NCI-H1092 (cell line): ENCODE results near the gene ASB13.

Source experiments
- DNase-seq: peaks from one replicate; lab custom pipeline; 2025; lab: John Stamatoyannopoulos, UW

Gene ASB13

GRCh38 chr10:5647507-5648240 is 18.7 kb downstream of the ASB13 start:
- DNase-seq: no peak

DNA sequence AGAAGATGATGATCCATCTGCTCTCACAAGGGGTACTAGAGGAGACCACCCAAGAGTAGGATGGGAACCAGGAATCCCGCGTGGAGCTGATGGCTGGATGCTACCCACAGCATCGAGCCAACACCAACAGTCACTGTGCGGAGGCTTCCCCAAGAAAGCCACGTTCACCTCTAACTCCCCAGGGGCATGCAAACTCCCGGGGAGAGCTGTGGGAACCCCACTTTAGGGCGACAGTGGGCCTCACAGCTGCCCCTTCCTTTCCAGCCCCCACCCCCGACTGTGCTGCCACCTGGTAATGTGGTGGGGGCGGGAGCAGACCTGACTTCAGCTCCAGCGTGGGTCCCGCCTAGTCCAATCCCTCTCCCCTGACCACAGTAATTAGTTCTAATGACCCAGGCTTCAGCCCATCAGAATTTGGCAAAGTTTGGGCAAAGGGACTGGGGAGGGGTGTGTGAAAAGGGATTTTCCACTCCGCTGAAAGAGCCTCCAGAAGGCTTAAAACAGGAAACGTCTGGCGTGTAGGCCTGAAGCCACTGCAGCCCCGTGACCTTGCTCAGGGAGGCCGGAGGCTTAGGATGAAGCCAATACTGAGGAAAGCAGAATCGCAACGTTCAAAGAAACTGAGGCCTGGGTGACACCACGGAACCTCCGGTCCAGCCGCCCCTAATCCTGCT is 20.3 kb downstream of the ASB13 start:
- no peak for DNase-seq

DNA sequence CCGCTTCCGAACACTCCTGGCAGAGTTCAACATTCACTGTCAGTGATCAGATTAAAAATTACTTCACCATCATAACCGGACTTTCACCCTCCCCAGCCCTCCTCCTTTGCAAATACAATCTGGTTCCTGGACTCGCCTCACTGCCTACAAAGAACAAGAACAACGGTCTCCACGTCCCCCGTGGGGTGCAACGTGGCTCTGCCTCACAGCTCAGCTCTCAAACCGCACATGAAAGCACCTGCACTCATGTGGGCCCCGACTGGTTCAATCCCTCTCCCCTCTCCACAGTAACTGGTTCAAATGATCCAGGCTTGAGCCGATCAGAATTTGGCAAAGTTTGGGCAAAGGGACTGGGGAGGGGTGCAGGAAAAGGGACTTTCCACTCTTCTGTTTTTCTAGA is 21.0 kb downstream of the ASB13 start:
- DNase-seq: no peak

GRCh38 chr10:5644930-5645329 is 21.5 kb downstream of the ASB13 start:
- no peak for DNase-seq

- no peak for DNase-seq
Observed at GRCh38 chr10:5643346-5644067, 22.9 kb downstream of the ASB13 start.

DNA sequence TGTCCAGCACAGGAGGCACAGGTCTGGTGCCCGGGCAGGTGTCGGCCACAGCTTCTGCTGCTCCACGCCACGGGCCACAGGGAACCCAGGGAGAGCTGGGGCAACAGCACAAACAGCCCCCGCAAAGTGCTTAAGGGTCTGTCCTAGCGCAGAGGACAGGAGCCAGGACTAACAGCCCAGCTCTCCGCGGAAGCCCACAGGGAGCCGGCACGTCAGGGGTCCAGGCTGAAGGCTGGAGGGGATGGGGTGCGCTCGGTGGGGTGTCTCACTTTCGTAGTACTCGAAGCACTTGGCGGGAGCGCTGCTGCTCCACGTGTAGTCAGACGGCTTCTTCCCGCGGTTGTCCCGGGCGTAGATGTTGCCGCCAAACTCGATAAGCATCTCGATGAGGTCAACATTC is 24.9 kb downstream of the ASB13 start:
- DNase-seq: no peak

DNA sequence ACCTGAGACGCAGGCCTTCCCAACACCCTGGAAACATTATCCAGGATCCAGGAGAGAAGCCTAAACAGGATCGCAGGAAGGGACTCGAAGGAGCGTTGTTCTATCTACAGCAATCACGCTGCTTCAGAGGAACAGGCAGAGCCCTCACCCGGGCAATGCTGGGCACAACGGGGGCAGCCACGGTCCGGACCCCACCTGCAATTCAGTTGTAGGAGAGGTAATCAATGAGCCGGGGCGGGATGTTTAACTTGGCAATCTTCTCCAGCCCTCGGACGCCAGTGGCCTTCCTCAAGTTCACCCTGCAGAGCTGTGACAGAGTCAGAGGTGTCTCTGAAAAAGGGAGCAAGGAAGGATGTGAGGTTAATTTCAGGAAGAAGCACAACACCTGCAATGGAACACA is 25.9 kb downstream of the ASB13 start:
- DNase-seq: no peak

GRCh38 chr10:5640036-5640435 is 26.4 kb downstream of the ASB13 start:
- no peak for DNase-seq

DNA sequence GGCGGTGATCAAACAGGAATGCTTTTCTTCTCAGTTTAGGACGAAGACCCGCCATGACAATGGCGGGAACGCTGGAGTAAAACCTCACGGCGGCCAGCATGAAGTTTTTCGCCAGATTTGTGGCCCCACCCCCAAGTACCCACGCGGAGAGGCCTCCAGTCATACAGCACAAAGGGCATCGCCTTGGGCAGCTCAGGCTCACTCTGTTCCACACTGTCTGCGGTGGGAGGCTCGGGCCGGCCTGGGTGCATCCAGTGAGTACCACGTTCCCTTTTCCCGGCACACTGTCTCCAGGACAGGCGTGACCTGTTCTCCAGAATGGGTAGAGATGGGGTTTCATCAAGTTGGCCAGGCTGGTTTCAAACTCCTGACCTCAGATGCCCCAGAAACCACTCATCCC is 27.3 kb downstream of the ASB13 start:
- no peak for DNase-seq

DNA sequence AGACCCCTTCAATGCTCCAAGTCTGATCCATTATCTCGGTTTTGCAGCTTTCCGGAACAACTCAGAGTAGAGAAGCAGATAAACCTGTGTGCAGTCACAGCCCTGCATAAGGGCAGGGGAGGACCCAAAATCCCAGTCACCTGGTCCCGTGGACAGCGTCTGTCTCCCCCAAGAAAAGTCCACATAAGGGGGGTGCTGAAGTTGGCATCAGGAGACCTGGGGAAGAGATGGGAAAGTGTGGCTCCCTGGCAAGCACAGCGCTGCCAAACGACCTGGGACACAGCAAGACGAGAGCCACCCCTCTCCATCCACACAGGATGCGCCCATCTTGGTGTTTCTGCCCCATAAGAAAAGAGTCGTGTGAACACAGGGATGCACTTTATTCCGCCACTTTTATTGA is 27.9 kb downstream of the ASB13 start:
- no peak for DNase-seq

GRCh38 chr10:5634918-5635317 is 31.5 kb downstream of the ASB13 start:
- DNase-seq: peak; percentile 9

DNA sequence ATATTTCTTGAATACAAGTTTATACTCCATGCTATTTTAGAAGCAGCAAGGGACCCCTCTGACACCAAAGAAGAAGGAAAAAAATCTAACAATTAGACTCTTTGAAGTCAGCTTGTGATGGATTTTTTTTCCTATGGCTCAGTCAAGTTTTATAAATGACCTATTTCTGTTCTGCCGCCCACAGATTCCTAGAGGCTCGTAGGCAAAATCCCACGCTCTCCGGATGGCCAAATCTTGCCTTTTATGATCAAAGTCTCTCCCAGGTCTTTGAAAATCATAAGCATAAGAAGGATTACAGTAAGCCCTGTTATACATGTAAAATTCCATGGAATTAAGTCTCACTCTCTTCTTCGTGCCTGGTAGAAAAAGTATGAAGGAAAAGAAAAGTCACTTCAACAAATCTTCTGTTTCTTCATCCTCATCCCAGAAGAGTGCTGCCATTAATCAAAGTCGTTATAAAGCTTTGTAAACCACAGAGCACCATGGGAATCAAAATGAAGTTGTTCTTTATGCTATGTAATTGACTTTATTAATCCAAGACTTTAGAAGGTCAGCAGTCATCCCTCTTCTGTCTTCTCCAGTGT is 33.1 kb downstream of the ASB13 start:
- no peak for DNase-seq

- no peak for DNase-seq
Observed at GRCh38 chr10:5632446-5632845, 33.9 kb downstream of the ASB13 start.

DNA sequence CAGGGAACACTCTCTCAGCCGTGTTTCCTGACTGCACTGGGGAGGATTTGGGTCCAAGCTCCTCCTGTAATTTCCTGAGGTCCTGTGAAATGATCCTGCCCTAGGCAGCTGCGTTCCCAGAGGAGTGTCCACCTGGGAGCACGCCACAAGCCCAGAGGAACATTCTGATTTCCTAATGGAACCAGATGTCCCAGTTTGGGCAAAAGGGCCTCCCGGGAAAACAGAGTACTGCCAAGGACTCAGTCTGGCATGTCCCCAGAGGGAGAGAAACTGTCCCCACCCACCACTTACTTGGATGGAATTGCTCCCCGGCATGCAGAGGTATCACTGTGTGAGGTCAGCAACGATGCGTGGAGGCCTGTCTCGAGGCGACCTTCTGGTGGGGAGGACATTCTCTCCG is 34.5 kb downstream of the ASB13 start:
- no peak for DNase-seq

GRCh38 chr10:5630112-5630436 is 36.3 kb downstream of the ASB13 start:
- DNase-seq: no peak

GRCh38 chr10:5629303-5630111 is 36.9 kb downstream of the ASB13 start:
- peak; percentile 54 for DNase-seq

DNA sequence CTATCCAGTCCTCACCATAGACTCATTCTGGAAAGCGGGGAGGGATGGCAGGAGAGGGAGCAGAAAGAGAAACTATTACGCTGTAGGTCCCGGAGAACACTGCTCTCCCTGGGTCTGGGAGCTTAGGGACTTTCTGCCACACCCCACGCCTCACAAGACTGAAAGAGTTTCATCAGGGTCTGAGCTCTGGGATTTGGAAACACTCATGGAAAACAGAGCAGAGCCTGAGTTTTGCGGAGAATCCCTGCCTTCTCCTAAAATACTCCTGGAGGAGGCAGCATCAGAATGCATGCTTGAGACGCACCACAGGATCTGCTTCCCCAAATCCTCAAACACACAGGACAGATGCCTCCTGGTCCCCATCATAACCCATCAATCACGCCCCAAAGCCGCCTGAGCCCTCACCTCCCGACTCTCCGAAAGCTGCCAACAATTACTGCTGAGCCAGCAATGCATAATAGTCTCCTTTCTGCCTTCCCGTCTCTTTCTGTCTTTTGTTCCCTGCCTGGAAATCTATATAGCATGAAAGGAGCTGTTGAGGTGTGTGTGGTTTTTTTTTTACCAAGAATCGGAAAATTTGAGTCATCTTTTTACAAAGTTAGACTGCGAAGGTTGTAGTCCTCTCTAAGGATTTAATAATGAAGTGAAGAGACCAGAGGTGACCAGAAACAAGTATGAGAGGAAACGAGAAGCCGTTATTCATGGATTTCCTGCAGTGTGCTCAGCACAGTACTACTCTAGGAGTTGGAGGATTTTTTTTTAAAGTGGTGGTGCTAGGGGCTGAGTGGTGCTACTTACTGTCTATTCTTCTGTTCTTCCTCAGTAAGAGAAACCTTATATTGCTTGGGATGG is 37.7 kb downstream of the ASB13 start:
- DNase-seq: no peak

- DNase-seq: no peak
Observed at GRCh38 chr10:5627486-5628044, 38.8 kb downstream of the ASB13 start.

- DNase-seq: no peak
Observed at GRCh38 chr10:5625992-5626777, 40.2 kb downstream of the ASB13 start.

DNA sequence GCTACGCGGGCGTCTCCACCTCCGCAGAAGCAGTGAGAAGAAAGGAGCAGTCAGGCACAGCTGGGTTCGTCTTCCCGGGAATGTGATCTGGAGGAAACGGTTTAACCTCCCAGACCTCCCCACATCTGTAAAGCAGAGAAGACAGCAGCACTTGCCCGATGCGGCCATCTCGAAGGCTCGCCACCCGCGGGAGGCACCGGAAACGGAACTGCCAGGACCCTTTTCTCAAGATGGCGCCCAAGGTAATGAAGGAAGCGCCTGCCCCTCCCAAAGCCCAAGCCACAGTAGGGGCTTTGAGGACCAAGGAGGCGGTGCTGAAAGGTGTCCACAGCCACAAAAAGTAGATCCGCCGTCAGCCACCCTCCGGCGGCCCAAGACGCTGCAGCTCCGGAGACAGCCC is 41.7 kb downstream of the ASB13 start:
- DNase-seq: no peak
